H1 (cell line): ENCODE measurements around the gene UBE3C. TPM values are rescaled to one million over a fixed set of nuclear protein-coding genes. Genes with fewer than 3 reads are reported as not detected.
A peak's percentile ranks its signal among the peaks of the same experiment; 100 is the strongest.

Experiments
- CTCF ChIA-PET: fragments of 300-600 bp; sonication (Branson Sonifier 250); formaldehyde crosslinking; loops from one replicate; lab custom pipeline; 2021; ENCODE audit not compliant: partially characterized antibody; lab: Charles Lee
- POLR2A ChIA-PET: fragments of 300-600 bp; sonication (Branson Sonifier 250); formaldehyde crosslinking; loops from one replicate; lab custom pipeline; 2021; ENCODE audit warnings: inconsistent platforms; ENCODE audit not compliant: partially characterized antibody; lab: Charles Lee
- DNase-seq, 2 experiments: peaks; one replicate each; pipeline versions ENCODE4 v3.0.0 to v3.0.0-alpha.2; 2010 to 2022; ENCODE audit warnings: low spot score in 2 of 2, low read depth in 1 of 2, mixed read lengths in 1 of 2
- FAIRE-seq: peaks from 2 replicates; lab custom pipeline; 2011; peaks lifted over from hg19 to GRCh38; lab: Jason Lieb, UNC
- H2AFZ ChIP-seq: 2 replicates; pipeline ENCODE4 v1.8.1; 2012; ENCODE audit warnings: low read length, inconsistent platforms
- H2AK5ac ChIP-seq: 2 replicates; pipeline ENCODE4 v1.6.1; 2013; ENCODE audit warnings: low read depth, low read length
- H2BK120ac ChIP-seq: replicated peaks from 2 replicates; pipeline ENCODE3; 2013; ENCODE audit warnings: low read depth, low read length, inconsistent platforms
- H2BK12ac ChIP-seq: 2 replicates; pipeline ENCODE4 v1.6.1; 2013; ENCODE audit warnings: low read depth, low read length
- H2BK15ac ChIP-seq: 2 replicates; pipeline ENCODE4 v1.6.1; 2013; ENCODE audit warnings: low read length
- H2BK20ac ChIP-seq: 2 replicates; pipeline ENCODE4 v1.6.1; 2013; ENCODE audit warnings: low read length
- H2BK5ac ChIP-seq: 2 replicates; pipeline ENCODE4 v1.6.1; 2013; ENCODE audit warnings: low read depth, low read length
- H3K14ac ChIP-seq: 2 replicates; pipeline ENCODE4 v1.6.1; 2013; ENCODE audit warnings: inconsistent platforms; ENCODE audit not compliant: insufficient read length
- H3K18ac ChIP-seq: 2 replicates; pipeline ENCODE4 v1.6.1; 2013; ENCODE audit warnings: low read length; ENCODE audit errors: extremely low read depth
- H3K23ac ChIP-seq: 2 replicates; pipeline ENCODE4 v1.6.1; 2013; ENCODE audit warnings: inconsistent platforms; ENCODE audit not compliant: insufficient read length
- H3K23me2 ChIP-seq: 2 replicates; pipeline ENCODE4 v1.6.1; 2013; ENCODE audit warnings: low read depth, low read length
- H3K27ac ChIP-seq: 2 replicates; pipeline ENCODE4 v1.6.1; 2011; ENCODE audit warnings: low read depth, low read length, inconsistent platforms
- H3K27me3 ChIP-seq, 4 experiments: replicated peaks in 1 of 4; 1 replicate in 1 of 4; 2 replicates in 3 of 4; pipeline versions ENCODE4 v1.6.1 to v1.8.1; 2011 to 2013; ENCODE audit warnings: low read length in 3 of 4, mild to moderate bottlenecking in 3 of 4, inconsistent platforms in 2 of 4, mixed read lengths in 2 of 4, moderate library complexity in 1 of 4; ENCODE audit not compliant: control insufficient read depth in 3 of 4, insufficient read depth in 3 of 4; ENCODE audit errors: extremely low read depth in 1 of 4
- H3K36me3 ChIP-seq, 4 experiments: 2 replicates each; pipeline versions ENCODE4 v1.6.1 to v1.8.1; 2011 to 2013; ENCODE audit warnings: mild to moderate bottlenecking in 4 of 4, low read length in 3 of 4, moderate library complexity in 2 of 4, control low read depth in 1 of 4, inconsistent platforms in 1 of 4; ENCODE audit not compliant: insufficient read depth in 4 of 4, control insufficient read depth in 2 of 4
- H3K4ac ChIP-seq: replicated peaks from 2 replicates; pipeline ENCODE3; 2013; ENCODE audit warnings: low read length, low read depth, mixed read lengths, inconsistent platforms; ENCODE audit not compliant: insufficient read length
- H3K4me1 ChIP-seq, 4 experiments: replicated peaks in 1 of 4; 1 replicate in 1 of 4; 2 replicates in 3 of 4; pipeline versions ENCODE4 v1.6.1 to v1.8.1; 2011 to 2013; ENCODE audit warnings: low read length in 3 of 4, inconsistent platforms in 2 of 4, mixed read lengths in 1 of 4; ENCODE audit not compliant: insufficient read depth in 4 of 4, control insufficient read depth in 3 of 4
- H3K4me2 ChIP-seq, 2 experiments: 2 replicates each; pipeline versions ENCODE4 v1.6.1 to v1.8.1; 2011 to 2013; ENCODE audit warnings: low read depth in 2 of 2, low read length in 2 of 2, control low read depth in 1 of 2, inconsistent platforms in 1 of 2, mild to moderate bottlenecking in 1 of 2; ENCODE audit not compliant: insufficient read depth in 1 of 2
- H3K4me3 ChIP-seq, 4 experiments: fragments of 200-600, 300-600 bp in 1 of 4; sonication (generic), shearing (Covaris generic), sonication (Bioruptor Twin) in 1 of 4; 2 replicates each; pipeline versions ENCODE4 v1.5.1 to v1.8.1; 2011 to 2016; ENCODE audit warnings: low read length in 4 of 4, low read depth in 3 of 4, control low read depth in 2 of 4, inconsistent platforms in 2 of 4, mild to moderate bottlenecking in 2 of 4, mixed read lengths in 1 of 4, moderate library complexity in 1 of 4; ENCODE audit not compliant: insufficient read depth in 2 of 4; ENCODE audit errors: extremely low read depth in 1 of 4
- H3K56ac ChIP-seq: replicated peaks from 2 replicates; pipeline ENCODE3; 2013; ENCODE audit warnings: low read depth, mild to moderate bottlenecking, mixed read lengths, low read length, inconsistent platforms; ENCODE audit not compliant: insufficient read length
- H3K79me1 ChIP-seq: 2 replicates; pipeline ENCODE4 v1.6.1; 2013; ENCODE audit warnings: low read depth, low read length, control low read depth
- H3K79me2 ChIP-seq, 2 experiments: 2 replicates each; pipeline versions ENCODE4 v1.6.1 to v1.8.1; 2012 to 2013; ENCODE audit warnings: low read length in 2 of 2, mild to moderate bottlenecking in 2 of 2, inconsistent platforms in 1 of 2; ENCODE audit not compliant: insufficient read depth in 2 of 2, control insufficient read depth in 1 of 2
- H3K9ac ChIP-seq, 4 experiments: replicated peaks in 1 of 4; 1 replicate in 1 of 4; 2 replicates in 3 of 4; pipeline versions ENCODE4 v1.6.1 to v1.8.1; 2011 to 2013; ENCODE audit warnings: low read depth in 3 of 4, low read length in 3 of 4, control low read depth in 2 of 4, mild to moderate bottlenecking in 2 of 4, moderate library complexity in 2 of 4, inconsistent platforms in 1 of 4; ENCODE audit errors: extremely low read depth in 1 of 4
- H3K9me3 ChIP-seq, 2 experiments: 2 replicates each; pipeline versions ENCODE4 v1.6.1 to v1.8.1; 2012 to 2013; ENCODE audit warnings: mild to moderate bottlenecking in 2 of 2, moderate library complexity in 2 of 2, control low read depth in 1 of 2, inconsistent platforms in 1 of 2, low read depth in 1 of 2, low read length in 1 of 2, mixed read lengths in 1 of 2; ENCODE audit not compliant: insufficient read depth in 2 of 2
- H4K20me1 ChIP-seq, 2 experiments: replicated peaks in 1 of 2; 2 replicates each; pipeline versions ENCODE3 to v1.8.1; 2011 to 2013; ENCODE audit warnings: inconsistent platforms in 2 of 2, low read length in 2 of 2, mild to moderate bottlenecking in 1 of 2; ENCODE audit not compliant: insufficient read depth in 2 of 2, control insufficient read depth in 1 of 2
- H4K5ac ChIP-seq: 2 replicates; pipeline ENCODE4 v1.6.1; 2013; ENCODE audit warnings: low read length, low read depth, mixed read lengths, inconsistent platforms; ENCODE audit not compliant: insufficient read length
- H4K8ac ChIP-seq: 2 replicates; pipeline ENCODE4 v1.8.0; 2013; ENCODE audit warnings: mild to moderate bottlenecking, moderate library complexity, low read length, inconsistent platforms; ENCODE audit not compliant: insufficient read depth; ENCODE audit errors: extremely low read depth
- H4K91ac ChIP-seq: replicated peaks from 2 replicates; pipeline ENCODE3; 2013; ENCODE audit warnings: low read length, mixed read lengths, inconsistent platforms; ENCODE audit not compliant: insufficient read length
- CBX8 ChIP-seq: fragments of 300-800, 300-1000 bp; sonication (generic); IDR thresholded peaks from 2 replicates; pipeline ENCODE4 v1.7.1; 2016; ENCODE audit warnings: low read depth, low read length, borderline replicate concordance
- FOSL1 ChIP-seq: IDR thresholded peaks from 2 replicates; pipeline ENCODE4 v1.6.1; 2011; ENCODE audit warnings: mild to moderate bottlenecking, low read depth, low read length, moderate library complexity; ENCODE audit not compliant: insufficient read depth
- WGBS, 2 experiments: shearing (Covaris generic) in 1 of 2; methylation state at CpG; one replicate each; pipeline versions ENCODE4 v1.1.6 to v1.1.7; 2013 to 2015; ENCODE audit warnings: low lambda C conversion rate in 2 of 2, mixed read lengths in 2 of 2, inconsistent platforms in 1 of 2, low coverage in 1 of 2, missing lambda C conversion rate in 1 of 2; ENCODE audit not compliant: insufficient replicate concordance in 2 of 2, insufficient coverage in 1 of 2, insufficient read length in 1 of 2; ENCODE audit errors: extremely low coverage in 1 of 2, missing lambda C conversion rate in 1 of 2; 5-methylcytosine and 5-hydroxymethylcytosine counted together
- polyA plus RNA-seq, 7 experiments: library from polyadenylated mRNA; depleted of rRNA in 3 of 7; stranded (reverse) in 5 of 7; unstranded in 2 of 7; fragments of >200 nt in 5 of 7; fragments of 200-250 nt in 2 of 7; gene quantifications; 1 replicate in 5 of 7; 2 replicates in 1 of 7; 4 replicates in 1 of 7; pipeline versions ENCODE4 v1.2.1 to v1.2.3, GENCODE V29; 2011 to 2013; ENCODE audit warnings: missing spikeins in 2 of 7, mixed read lengths in 2 of 7
- total RNA-seq: library from RNA; stranded (reverse); fragmentation: NEBNext Ultra II Directional; extraction: Animal tissue kit (Norgen Biotek cat#: 25700); gene quantifications from 2 replicates; pipeline ENCODE4 v1.2.1, GENCODE V29; 2021

The UBE3C gene
- total and polyA plus RNA-seq, 2 of the 8 experiments (the other 6 are each of a cell fraction or from before 2014, with no cell fraction given): 32.0 to 54.1 TPM

- H2AK5ac ChIP-seq: peak overlapping the region; percentile 75; the same call in 1 of the 2 replicates
- 0 out of 2 replicates have a peak overlapping the region, but pooled peaks have one; percentile 61 for H2BK15ac ChIP-seq
- H3K23me2 ChIP-seq: no peaks in the 10 kb centered on the region
- no peaks in the 10 kb centered on the region for H4K20me1 ChIP-seq
- H4K5ac ChIP-seq: no peak overlapping the region
- no peak overlapping the region for H2BK20ac ChIP-seq
- H3K4me1 ChIP-seq: peaks cover 0 to 9% (median 3%) of the 10 kb centered on the region in 4 experiments; a peak in 4 of 7 replicates
- no peak overlapping the region for H3K4me3 ChIP-seq
- H3K36me3 ChIP-seq: no peaks in the 10 kb centered on the region
- no peak overlapping the region for H3K23ac ChIP-seq
- H4K91ac ChIP-seq: peak overlapping the region; percentile 74
- TF ChIP-seq CBX8 (no peak), FOSL1 (no peak)
- no peak for FAIRE-seq
- peak overlapping the region; percentile 71; the same call in 1 of the 2 replicates for H2BK5ac ChIP-seq
- H3K56ac ChIP-seq: no peak overlapping the region
- peak overlapping the region; percentile 91 for H3K4ac ChIP-seq
- ChIA-PET CTCF (interaction anchor here (0.8 to 1.3 kb wide), 7 partner anchors 29 to 1870 kb away, joined by 3 to 5 read pairs (median 3); no protein-coding TSS in a partner anchor), POLR2A (interaction anchor here (0.8 to 1.3 kb wide), 4 partner anchors 12 to 59 kb away, joined by 3 to 4 read pairs (median 3); no protein-coding TSS in a partner anchor)
- no peaks in the 10 kb centered on the region for H3K79me2 ChIP-seq
- H3K18ac ChIP-seq: no peak overlapping the region; the same call in 1 of the 2 replicates
- H3K27me3 ChIP-seq: no peaks in the 10 kb centered on the region
- no peak overlapping the region for H4K8ac ChIP-seq
- peak overlapping the region; percentile 84; the same call in 1 of the 2 replicates for H2BK12ac ChIP-seq
- H3K9ac ChIP-seq: no peak overlapping the region
- H3K79me1 ChIP-seq: no peaks in the 10 kb centered on the region
- H3K9me3 ChIP-seq: peaks cover 13 to 14% of the 10 kb centered on the region in 2 experiments
- peak overlapping the region; percentile 22 for H2BK120ac ChIP-seq
- H3K27ac ChIP-seq: no peak overlapping the region
- no peak overlapping the region for H3K4me2 ChIP-seq
- H2AFZ ChIP-seq: no peak overlapping the region
- H3K14ac ChIP-seq: no peak overlapping the region
- 95% methylated on average over 23 of the region's 24 CpGs; no CpG with 5 or more reads in 1 of the 2 experiments for WGBS, 2 experiments
- DNase-seq: no peak
Measured at GRCh38 chr7:157280216-157280841, 141.6 kb downstream of the UBE3C start.
